ENCODE results near the gene EIF3F. TPM values are rescaled to one million over a fixed set of nuclear protein-coding genes. Genes with fewer than 3 reads are reported as not detected.
"Not testable (repeated sequence)": the region's sequence is repeated elsewhere in the genome, so short reads cannot be mapped to it uniquely, and the experiment has no call there.

The EIF3F gene
- 303 TPM for polyA plus RNA-seq (2013, experiment 1 of 2; ENCODE audit: insufficient read length)
- 304 TPM for polyA plus RNA-seq (2013, experiment 2 of 2; ENCODE audit: insufficient read length)

- peak; percentile 100 for DNase-seq
Observed at GRCh38 chr11:7986768-7987559, at the start of gene EIF3F. EIF3F (plus strand) TSS chr11:7987337; CDS start chr11:7987353, 16 bp downstream.

GRCh38 chr11:7941146-7941545 lies 46.0 kb upstream of the EIF3F start:
- DNase-seq = no peak

GRCh38 chr11:7941608-7942007 lies 45.5 kb upstream of the EIF3F start, which contains the start of gene OR10A3:
OR10A3 (minus strand) TSS chr11:7941708; CDS start chr11:7939520, 2,188 bp downstream.
- DNase-seq = no peak

GRCh38 chr11:7944123-7944522 lies 43.0 kb upstream of the EIF3F start:
- DNase-seq = no peak

- no peak for DNase-seq
Observed at GRCh38 chr11:7949934-7950333, 37.2 kb upstream of the EIF3F start.

GRCh38 chr11:7955191-7955590 lies 31.9 kb upstream of the EIF3F start:
- no peak for DNase-seq

GRCh38 chr11:7964261-7964660 lies 22.9 kb upstream of the EIF3F start:
- no peak for DNase-seq

GRCh38 chr11:7964873-7965272 lies 22.3 kb upstream of the EIF3F start:
- peak; percentile 76 for DNase-seq

- DNase-seq = peak; percentile 85
Observed at GRCh38 chr11:7965386-7965785, 21.8 kb upstream of the EIF3F start, which contains the start of gene NLRP10. NLRP10 (minus strand) TSS chr11:7965447; CDS start chr11:7963495, 1,952 bp downstream.

GRCh38 chr11:7967097-7967496 lies 20.0 kb upstream of the EIF3F start:
- no peak for DNase-seq

GRCh38 chr11:7967826-7968225 lies 19.3 kb upstream of the EIF3F start:
- DNase-seq = peak; percentile 15

- DNase-seq = peak; percentile 39
Observed at GRCh38 chr11:7968686-7969085, 18.5 kb upstream of the EIF3F start.

- DNase-seq = peak; percentile 89
Observed at GRCh38 chr11:7969756-7970646, 17.1 kb upstream of the EIF3F start.

- DNase-seq = no peak
Observed at GRCh38 chr11:7971846-7972245, 15.3 kb upstream of the EIF3F start.

GRCh38 chr11:7973011-7973410 lies 14.1 kb upstream of the EIF3F start:
- peak; percentile 54 for DNase-seq

GRCh38 chr11:7974668-7975067 lies 12.5 kb upstream of the EIF3F start:
- DNase-seq = peak; percentile 34

- peak; percentile 90 for DNase-seq
Observed at GRCh38 chr11:7977232-7977917, 9.8 kb upstream of the EIF3F start.

- no peak for DNase-seq
Observed at GRCh38 chr11:7981619-7982157, 5.4 kb upstream of the EIF3F start.

GRCh38 chr11:7982582-7983119 lies 4.5 kb upstream of the EIF3F start:
- no peak for DNase-seq

GRCh38 chr11:7983832-7984590 lies 3.1 kb upstream of the EIF3F start:
- DNase-seq = no peak

GRCh38 chr11:7987560-7987883 lies 385 bp downstream of the EIF3F start:
- DNase-seq = not testable (repeated sequence)
